Suprapubic skin (tissue), 4 donors: Measurements from ENCODE around the gene PBLD.

ENCODE experiments used
- EP300 ChIP-seq: sonication (generic); formaldehyde crosslinking; IDR thresholded peaks from one replicate; pipeline ENCODE4 v1.6.1; 2017; ENCODE audit warnings: antibody characterized with exemption
- POLR2A ChIP-seq, 2 donors: fragments of 450-650 bp; IDR thresholded peaks; one replicate each; pipeline ENCODE4 v1.6.1; 2017; ENCODE audit warnings: antibody characterized with exemption in 2 of 2, mild to moderate bottlenecking in 2 of 2, moderate library complexity in 2 of 2
- POLR2AphosphoS5 ChIP-seq, 3 donors: sonication (generic); formaldehyde crosslinking; IDR thresholded peaks; one replicate each; pipeline ENCODE4 v1.6.1; 2017; ENCODE audit warnings: antibody characterized with exemption in 3 of 3
- TF ChIP-seq, protein P1 (sequence below), 2 donors: fragments of 200-600 bp in 1 of 2; fragments of 450-650 bp in 1 of 2; sonication (generic) in 1 of 2; IDR thresholded peaks; one replicate each; pipeline ENCODE4 v1.5.1; 2016 to 2019; ENCODE audit warnings: antibody characterized with exemption in 2 of 2, mild to moderate bottlenecking in 1 of 2, moderate library complexity in 1 of 2

- TF ChIP-seq, protein P1, sequence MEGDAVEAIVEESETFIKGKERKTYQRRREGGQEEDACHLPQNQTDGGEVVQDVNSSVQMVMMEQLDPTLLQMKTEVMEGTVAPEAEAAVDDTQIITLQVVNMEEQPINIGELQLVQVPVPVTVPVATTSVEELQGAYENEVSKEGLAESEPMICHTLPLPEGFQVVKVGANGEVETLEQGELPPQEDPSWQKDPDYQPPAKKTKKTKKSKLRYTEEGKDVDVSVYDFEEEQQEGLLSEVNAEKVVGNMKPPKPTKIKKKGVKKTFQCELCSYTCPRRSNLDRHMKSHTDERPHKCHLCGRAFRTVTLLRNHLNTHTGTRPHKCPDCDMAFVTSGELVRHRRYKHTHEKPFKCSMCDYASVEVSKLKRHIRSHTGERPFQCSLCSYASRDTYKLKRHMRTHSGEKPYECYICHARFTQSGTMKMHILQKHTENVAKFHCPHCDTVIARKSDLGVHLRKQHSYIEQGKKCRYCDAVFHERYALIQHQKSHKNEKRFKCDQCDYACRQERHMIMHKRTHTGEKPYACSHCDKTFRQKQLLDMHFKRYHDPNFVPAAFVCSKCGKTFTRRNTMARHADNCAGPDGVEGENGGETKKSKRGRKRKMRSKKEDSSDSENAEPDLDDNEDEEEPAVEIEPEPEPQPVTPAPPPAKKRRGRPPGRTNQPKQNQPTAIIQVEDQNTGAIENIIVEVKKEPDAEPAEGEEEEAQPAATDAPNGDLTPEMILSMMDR (IDR thresholded peaks at IDR 0.05), result no peak
- no peak for TF ChIP-seq EP300
- no peak for TF ChIP-seq POLR2AphosphoS5 (IDR thresholded peaks at IDR 0.05)
- TF ChIP-seq POLR2A (IDR thresholded peaks at IDR 0.05), result no peak
Observed at GRCh38 chr10:68333440-68334431, 1.0 kb upstream of the PBLD start.
